IMR-90 (cell line): Measurements from ENCODE around the gene PTPRF. TPM values are rescaled to one million over a fixed set of nuclear protein-coding genes. Genes with fewer than 3 reads are reported as not detected.
A peak's percentile ranks its signal among the peaks of the same experiment; 100 is the strongest.

Experiments
- ATAC-seq: fragments of 200-7000 bp; cut with Tn5 transposase; 2 replicates; pipeline ENCODE4 v1.9.1; 2020; ENCODE audit warnings: low read depth, mild to moderate bottlenecking, moderate library complexity
- BruUV-seq: library from RNA; stranded (reverse); fragments of 400-500 nt; replicated peaks from 2 replicates; lab custom pipeline; 2021; lab: Mats Ljungman, UMichigan
- CTCF ChIA-PET: fragments of 300-600 bp; formaldehyde crosslinking; extraction: SDS; loops from one replicate; lab custom pipeline; 2021; ENCODE audit warnings: antibody characterized with exemption; lab: Yijun Ruan, JAX
- POLR2A ChIA-PET: fragments of 300-600 bp; sonication (Branson Sonifier 250); formaldehyde crosslinking; loops from one replicate; lab custom pipeline; 2022; ENCODE audit warnings: antibody characterized with exemption; ENCODE audit not compliant: unreplicated experiment; lab: Charles Lee
- DNase-seq: peaks from one replicate; pipeline ENCODE4 v3.0.0; 2013
- H2AFZ ChIP-seq: replicated peaks from 2 replicates; pipeline ENCODE3; 2013; ENCODE audit warnings: low read length, mild to moderate bottlenecking; ENCODE audit not compliant: poor library complexity
- H2AK5ac ChIP-seq: 2 replicates; pipeline ENCODE4 v1.6.1; 2013; ENCODE audit warnings: low read depth, low read length, inconsistent platforms
- H2AK9ac ChIP-seq: replicated peaks from 2 replicates; pipeline ENCODE3; 2013; ENCODE audit warnings: mild to moderate bottlenecking, low read depth, low read length, moderate library complexity; ENCODE audit not compliant: poor library complexity
- H2BK120ac ChIP-seq: 2 replicates; pipeline ENCODE4 v1.6.1; 2013; ENCODE audit warnings: low read depth, low read length, inconsistent platforms
- H2BK15ac ChIP-seq: 3 replicates; pipeline ENCODE4 v1.6.1; 2013; ENCODE audit warnings: low read depth, low read length, inconsistent platforms
- H2BK20ac ChIP-seq: 2 replicates; pipeline ENCODE4 v1.6.1; 2013; ENCODE audit warnings: low read depth, mild to moderate bottlenecking, inconsistent platforms, low read length, moderate library complexity
- H2BK5ac ChIP-seq: 2 replicates; pipeline ENCODE4 v1.6.1; 2013; ENCODE audit warnings: mild to moderate bottlenecking, low read depth, low read length, inconsistent platforms; ENCODE audit not compliant: poor library complexity, severe bottlenecking
- H3K14ac ChIP-seq: replicated peaks from 2 replicates; pipeline ENCODE4 v1.6.1; 2013; ENCODE audit warnings: low read depth, low read length, inconsistent platforms
- H3K18ac ChIP-seq: 2 replicates; pipeline ENCODE4 v1.6.1; 2013; ENCODE audit warnings: low read depth, low read length, control low read depth
- H3K23ac ChIP-seq: 2 replicates; pipeline ENCODE4 v1.6.1; 2013; ENCODE audit warnings: low read depth, low read length, inconsistent platforms
- H3K27ac ChIP-seq: 2 replicates; pipeline ENCODE4 v1.5.1; 2013; ENCODE audit warnings: mild to moderate bottlenecking, control low read depth, low read length; ENCODE audit not compliant: insufficient read depth
- H3K27me3 ChIP-seq: 2 replicates; pipeline ENCODE4 v1.6.1; 2013; ENCODE audit warnings: low read length; ENCODE audit not compliant: control insufficient read depth, insufficient read depth
- H3K36me3 ChIP-seq: 2 replicates; pipeline ENCODE4 v1.6.1; 2013; ENCODE audit warnings: low read length, mixed read lengths; ENCODE audit not compliant: control insufficient read depth, insufficient read depth
- H3K4ac ChIP-seq: 2 replicates; pipeline ENCODE4 v1.6.1; 2013; ENCODE audit warnings: low read depth, low read length, inconsistent platforms
- H3K4me1 ChIP-seq: 2 replicates; pipeline ENCODE4 v1.6.1; 2013; ENCODE audit warnings: low read length, mixed read lengths; ENCODE audit not compliant: control insufficient read depth, insufficient read depth
- H3K4me2 ChIP-seq: 2 replicates; pipeline ENCODE4 v1.6.1; 2013; ENCODE audit warnings: low read depth, mild to moderate bottlenecking, control low read depth, low read length, moderate library complexity
- H3K4me3 ChIP-seq: 2 replicates; pipeline ENCODE4 v1.5.1; 2013; ENCODE audit warnings: low read depth, mild to moderate bottlenecking, control low read depth, low read length, moderate library complexity; ENCODE audit not compliant: insufficient read depth
- H3K56ac ChIP-seq: 2 replicates; pipeline ENCODE4 v1.6.1; 2013; ENCODE audit warnings: low read length, inconsistent platforms; ENCODE audit not compliant: insufficient read depth; ENCODE audit errors: extremely low read depth
- H3K79me1 ChIP-seq, 2 experiments: 2 replicates each; pipeline ENCODE4 v1.6.1; 2013; ENCODE audit warnings: low read length in 2 of 2, inconsistent platforms in 1 of 2, low read depth in 1 of 2
- H3K9ac ChIP-seq: 2 replicates; pipeline ENCODE4 v1.6.1; 2013; ENCODE audit warnings: low read depth, low read length, control low read depth
- H3K9me1 ChIP-seq: 2 replicates; pipeline ENCODE4 v1.6.1; 2013; ENCODE audit warnings: low read length, inconsistent platforms; ENCODE audit not compliant: insufficient read depth
- H3K9me3 ChIP-seq: 2 replicates; pipeline ENCODE4 v1.6.1; 2013; ENCODE audit warnings: low read length; ENCODE audit not compliant: control insufficient read depth, insufficient read depth
- H4K20me1 ChIP-seq: 2 replicates; pipeline ENCODE4 v1.6.1; 2013; ENCODE audit warnings: low read length, inconsistent platforms; ENCODE audit not compliant: insufficient read depth
- H4K5ac ChIP-seq: 2 replicates; pipeline ENCODE4 v1.6.1; 2013; ENCODE audit warnings: mild to moderate bottlenecking, low read depth, low read length, control low read depth
- H4K8ac ChIP-seq, 2 experiments: 2 replicates each; pipeline ENCODE4 v1.6.1; 2013; ENCODE audit warnings: low read depth in 2 of 2, low read length in 2 of 2, control low read depth in 1 of 2, inconsistent platforms in 1 of 2
- H4K91ac ChIP-seq: 2 replicates; pipeline ENCODE4 v1.6.1; 2013; ENCODE audit warnings: low read depth, low read length, inconsistent platforms; ENCODE audit not compliant: insufficient read depth
- BHLHE40 ChIP-seq: fragments of 150-350 bp; IDR thresholded peaks from 2 replicates; pipeline ENCODE4 v1.6.1; 2016; ENCODE audit warnings: mild to moderate bottlenecking, low read depth, low read length
- ELK1 ChIP-seq: fragments of 150-350 bp; IDR thresholded peaks from 2 replicates; pipeline ENCODE4 v1.6.1; 2016; ENCODE audit warnings: low read depth, mild to moderate bottlenecking, low read length, moderate library complexity, borderline replicate concordance
- MAFK ChIP-seq: IDR thresholded peaks from 2 replicates; pipeline ENCODE4 v1.6.1; 2012; ENCODE audit warnings: low read depth, low read length, improper control_type of control experiment
- NFE2L2 ChIP-seq: fragments of 150-350 bp; IDR thresholded peaks from 2 replicates; pipeline ENCODE4 v1.6.1; 2016; ENCODE audit warnings: low read depth, mild to moderate bottlenecking, low read length
- POLR2A ChIP-seq: IDR thresholded peaks from 2 replicates; pipeline ENCODE4 v1.6.1; 2012; ENCODE audit warnings: mild to moderate bottlenecking, low read depth, low read length
- RCOR1 ChIP-seq: IDR thresholded peaks from 2 replicates; pipeline ENCODE4 v1.6.1; 2012; ENCODE audit warnings: mild to moderate bottlenecking, low read length, improper control_type of control experiment; ENCODE audit not compliant: insufficient replicate concordance
- SMC3 ChIP-seq: fragments of 150-350 bp; IDR thresholded peaks from 2 replicates; pipeline ENCODE4 v1.6.1; 2016; ENCODE audit warnings: low read depth, mild to moderate bottlenecking, antibody characterized with exemption, low read length, moderate library complexity
- USF2 ChIP-seq: fragments of 150-350 bp; IDR thresholded peaks from 2 replicates; pipeline ENCODE4 v1.6.1; 2017; ENCODE audit warnings: mild to moderate bottlenecking, antibody characterized with exemption, low read length, low read depth
- WGBS, 2 experiments: methylation state at CpG; one replicate each; pipeline versions ENCODE4 v1.1.5 to v1.1.7; 2013; ENCODE audit warnings: missing lambda C conversion rate in 2 of 2; ENCODE audit not compliant: insufficient read length in 1 of 2; ENCODE audit errors: extremely low coverage in 2 of 2; 5-methylcytosine and 5-hydroxymethylcytosine counted together
- dilution Hi-C: fragments of 300-500 bp; cut with HindIII; formaldehyde crosslinking; loops from one replicate; pipeline ENCODE4 v1.14.3; 2018; ENCODE audit warnings: low sequenced_read_pairs; ENCODE audit not compliant: unreplicated experiment
- in situ Hi-C: fragments of 300-500 bp; cut with MboI; formaldehyde crosslinking; loops from 3 replicates; pipeline ENCODE4 v1.14.3; 2019; ENCODE audit warnings: low sequenced_read_pairs, inconsistent platforms, mixed read lengths
- intact Hi-C: fragments of 100-400 bp; cut with micrococcal nuclease; formaldehyde crosslinking; loops from 2 replicates; pipeline ENCODE4 v1.10.0; 2022
- polyA plus RNA-seq, 3 experiments: library from polyadenylated mRNA; depleted of rRNA; stranded (reverse); fragments of >200 nt; gene quantifications; 2 replicates each; pipeline ENCODE4 v1.2.3, GENCODE V29; 2012; ENCODE audit warnings: low replicate concordance in 1 of 3
- total RNA-seq: library from RNA; depleted of rRNA; stranded (reverse); fragments of >200 nt; gene quantifications from 2 replicates; pipeline ENCODE4 v1.2.3, GENCODE V29; 2012

The PTPRF gene
- total and polyA plus RNA-seq, 2 of the 4 experiments (the other 2 are of a cell fraction), result 25.8 to 92.3 TPM

- WGBS, 2 experiments, result 100% methylated on average over 4 of the region's 5 CpGs; no CpG with 5 or more reads in 1 of the 2 experiments
- no peak overlapping the region for H3K23ac ChIP-seq
- H3K9me1 ChIP-seq, result no peaks in the 10 kb centered on the region
- H3K36me3 ChIP-seq, result peaks cover 63% of the 10 kb centered on the region
- H2BK15ac ChIP-seq, result no peak overlapping the region
- H3K4me2 ChIP-seq, result no peak overlapping the region
- ChIA-PET CTCF (no interaction called here), POLR2A (no interaction called here)
- H2AK5ac ChIP-seq, result no peak overlapping the region
- H3K9me3 ChIP-seq, result no peaks in the 10 kb centered on the region
- TF ChIP-seq RCOR1, result no peak
- TF ChIP-seq BHLHE40, result no peak
- no peak for TF ChIP-seq SMC3
- TF ChIP-seq USF2, result no peak
- TF ChIP-seq NFE2L2, result no peak
- no peak for TF ChIP-seq MAFK
- TF ChIP-seq POLR2A, result no peak
- TF ChIP-seq ELK1, result no peak
- no peak overlapping the region for H4K91ac ChIP-seq
- no peaks in the 10 kb centered on the region; the same call in none of the 2 replicates for H4K20me1 ChIP-seq
- H2BK5ac ChIP-seq, result no peak overlapping the region
- no peaks in the 10 kb centered on the region; a peak in 1 of 4 replicates for H3K79me1 ChIP-seq
- dilution Hi-C loops, result no loop called here
- ATAC-seq (no peak), DNase-seq (no peak)
- H3K4me1 ChIP-seq, result no peaks in the 10 kb centered on the region
- H2AK9ac ChIP-seq, result peak overlapping the region; percentile 25
- no peaks in the 10 kb centered on the region for H3K27me3 ChIP-seq
- in situ Hi-C loops, result no loop called here
- no peak overlapping the region for H4K5ac ChIP-seq
- no peak overlapping the region for H4K8ac ChIP-seq
- H2AFZ ChIP-seq, result no peak overlapping the region
- no peak overlapping the region for H3K56ac ChIP-seq
- no peak overlapping the region for H3K27ac ChIP-seq
- H3K9ac ChIP-seq, result no peak overlapping the region
- no peak overlapping the region for H2BK20ac ChIP-seq
- BruUV-seq, result no TSS peak
- intact Hi-C loops, result no loop called here
- H3K4me3 ChIP-seq, result no peak overlapping the region
- no peak overlapping the region for H2BK120ac ChIP-seq
- no peak overlapping the region for H3K18ac ChIP-seq
- no peak overlapping the region for H3K4ac ChIP-seq
- H3K14ac ChIP-seq, result no peak overlapping the region
Observed at GRCh38 chr1:43604192-43604591, 73.5 kb downstream of the PTPRF start.
